GM12878 (cell line): ENCODE measurements around the gene C1orf210.

ENCODE experiments used
- CREM ChIP-seq: IDR thresholded peaks from 2 replicates; pipeline ENCODE4 v1.6.1; 2014; ENCODE audit warnings: antibody characterized with exemption, low read depth
- CTCF ChIP-seq, 3 experiments: IDR thresholded peaks in 2 of 3; conservative IDR thresholded peaks in 1 of 3; 2 replicates each; pipeline ENCODE4 v1.5.1; 2011; ENCODE audit warnings: low read depth in 3 of 3, low read length in 3 of 3, mild to moderate bottlenecking in 3 of 3, control low read depth in 2 of 3, moderate library complexity in 2 of 3, inconsistent platforms in 1 of 3, mixed read lengths in 1 of 3; ENCODE audit not compliant: control insufficient read depth in 2 of 3, insufficient read depth in 1 of 3; ENCODE audit errors: extremely low read depth in 1 of 3
- DPF2 ChIP-seq: fragments of 450-650 bp; IDR thresholded peaks from 2 replicates; pipeline ENCODE4 v1.6.1; 2017; ENCODE audit warnings: mild to moderate bottlenecking
- E2F4 ChIP-seq: IDR thresholded peaks from 2 replicates; pipeline ENCODE4 v1.6.1; 2012; ENCODE audit warnings: low read depth, low read length, improper control_type of control experiment
- HDGF ChIP-seq: fragments of 450-650 bp; IDR thresholded peaks from 2 replicates; pipeline ENCODE4 v1.6.1; 2016; ENCODE audit warnings: antibody characterized with exemption
- KDM1A ChIP-seq: fragments of 200-600 bp; sonication (generic); IDR thresholded peaks from 2 replicates; pipeline ENCODE4 v1.6.1; 2016; ENCODE audit warnings: borderline replicate concordance
- POLR2AphosphoS5 ChIP-seq: IDR thresholded peaks from 2 replicates; pipeline ENCODE4 v1.6.1; 2011; ENCODE audit warnings: mild to moderate bottlenecking, low read length, inconsistent platforms
- SREBF2 ChIP-seq: IDR thresholded peaks from 2 replicates; pipeline ENCODE4 v1.6.1; 2012; ENCODE audit warnings: mild to moderate bottlenecking, low read length
- TAF1 ChIP-seq: IDR thresholded peaks from 2 replicates; pipeline ENCODE4 v1.6.1; 2011; ENCODE audit warnings: mild to moderate bottlenecking, low read depth, low read length, borderline replicate concordance
- TF ChIP-seq, protein P1 (sequence below): IDR thresholded peaks from 2 replicates; pipeline ENCODE4 v1.6.1; 2012; ENCODE audit warnings: low read depth, low read length, improper control_type of control experiment
- TF ChIP-seq, protein P2 (sequence below): fragments of 450-650 bp; formaldehyde crosslinking; IDR thresholded peaks from 2 replicates; pipeline ENCODE4 v1.5.0; 2022; ENCODE audit warnings: mild to moderate bottlenecking, missing genetic modification characterization
- TF ChIP-seq, protein P3 (sequence below): IDR thresholded peaks from 2 replicates; pipeline ENCODE4 v1.6.1; 2011; ENCODE audit warnings: borderline replicate concordance, low read depth, mild to moderate bottlenecking, moderate library complexity, mixed read lengths, low read length; ENCODE audit not compliant: insufficient read depth; ENCODE audit errors: extremely low read length

DNA sequence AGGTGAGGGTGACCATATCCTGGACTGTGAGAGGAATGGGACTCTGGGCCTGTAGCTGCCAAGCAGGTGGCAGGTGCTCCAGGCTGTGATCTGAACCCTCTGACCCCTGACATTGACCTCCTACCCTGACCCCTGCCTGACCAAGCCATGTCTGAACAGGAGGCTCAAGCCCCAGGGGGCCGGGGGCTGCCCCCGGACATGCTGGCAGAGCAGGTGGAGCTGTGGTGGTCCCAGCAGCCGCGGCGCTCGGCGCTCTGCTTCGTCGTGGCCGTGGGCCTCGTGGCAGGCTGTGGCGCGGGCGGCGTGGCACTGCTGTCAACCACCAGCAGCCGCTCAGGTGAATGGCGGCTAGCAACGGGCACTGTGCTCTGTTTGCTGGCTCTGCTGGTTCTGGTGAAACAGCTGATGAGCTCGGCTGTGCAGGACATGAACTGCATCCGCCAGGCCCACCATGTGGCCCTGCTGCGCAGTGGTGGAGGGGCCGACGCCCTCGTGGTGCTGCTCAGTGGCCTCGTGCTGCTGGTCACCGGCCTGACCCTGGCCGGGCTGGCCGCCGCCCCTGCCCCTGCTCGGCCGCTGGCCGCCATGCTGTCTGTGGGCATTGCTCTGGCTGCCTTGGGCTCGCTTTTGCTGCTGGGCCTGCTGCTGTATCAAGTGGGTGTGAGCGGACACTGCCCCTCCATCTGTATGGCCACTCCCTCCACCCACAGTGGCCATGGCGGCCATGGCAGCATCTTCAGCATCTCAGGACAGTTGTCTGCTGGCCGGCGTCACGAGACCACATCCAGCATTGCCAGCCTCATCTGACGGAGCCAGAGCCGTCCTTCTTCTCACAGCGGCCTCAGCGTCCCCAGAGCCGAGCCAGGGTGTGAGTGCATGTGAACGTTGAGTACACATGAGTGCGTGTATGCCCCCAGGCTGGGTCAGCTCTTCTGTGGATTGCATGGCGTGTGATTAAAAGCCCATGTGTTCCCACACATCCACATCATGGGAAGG lies 12.5 kb downstream of the C1orf210 start:
- no peak for TF ChIP-seq TAF1
- TF ChIP-seq, protein P1, sequence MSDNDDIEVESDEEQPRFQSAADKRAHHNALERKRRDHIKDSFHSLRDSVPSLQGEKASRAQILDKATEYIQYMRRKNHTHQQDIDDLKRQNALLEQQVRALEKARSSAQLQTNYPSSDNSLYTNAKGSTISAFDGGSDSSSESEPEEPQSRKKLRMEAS = no peak
- TF ChIP-seq, protein P2, sequence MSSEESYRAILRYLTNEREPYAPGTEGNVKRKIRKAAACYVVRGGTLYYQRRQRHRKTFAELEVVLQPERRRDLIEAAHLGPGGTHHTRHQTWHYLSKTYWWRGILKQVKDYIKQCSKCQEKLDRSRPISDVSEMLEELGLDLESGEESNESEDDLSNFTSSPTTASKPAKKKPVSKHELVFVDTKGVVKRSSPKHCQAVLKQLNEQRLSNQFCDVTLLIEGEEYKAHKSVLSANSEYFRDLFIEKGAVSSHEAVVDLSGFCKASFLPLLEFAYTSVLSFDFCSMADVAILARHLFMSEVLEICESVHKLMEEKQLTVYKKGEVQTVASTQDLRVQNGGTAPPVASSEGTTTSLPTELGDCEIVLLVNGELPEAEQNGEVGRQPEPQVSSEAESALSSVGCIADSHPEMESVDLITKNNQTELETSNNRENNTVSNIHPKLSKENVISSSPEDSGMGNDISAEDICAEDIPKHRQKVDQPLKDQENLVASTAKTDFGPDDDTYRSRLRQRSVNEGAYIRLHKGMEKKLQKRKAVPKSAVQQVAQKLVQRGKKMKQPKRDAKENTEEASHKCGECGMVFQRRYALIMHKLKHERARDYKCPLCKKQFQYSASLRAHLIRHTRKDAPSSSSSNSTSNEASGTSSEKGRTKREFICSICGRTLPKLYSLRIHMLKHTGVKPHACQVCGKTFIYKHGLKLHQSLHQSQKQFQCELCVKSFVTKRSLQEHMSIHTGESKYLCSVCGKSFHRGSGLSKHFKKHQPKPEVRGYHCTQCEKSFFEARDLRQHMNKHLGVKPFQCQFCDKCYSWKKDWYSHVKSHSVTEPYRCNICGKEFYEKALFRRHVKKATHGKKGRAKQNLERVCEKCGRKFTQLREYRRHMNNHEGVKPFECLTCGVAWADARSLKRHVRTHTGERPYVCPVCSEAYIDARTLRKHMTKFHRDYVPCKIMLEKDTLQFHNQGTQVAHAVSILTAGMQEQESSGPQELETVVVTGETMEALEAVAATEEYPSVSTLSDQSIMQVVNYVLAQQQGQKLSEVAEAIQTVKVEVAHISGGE (CRISPR knock-in tag) = no peak
- TF ChIP-seq, protein P3, sequence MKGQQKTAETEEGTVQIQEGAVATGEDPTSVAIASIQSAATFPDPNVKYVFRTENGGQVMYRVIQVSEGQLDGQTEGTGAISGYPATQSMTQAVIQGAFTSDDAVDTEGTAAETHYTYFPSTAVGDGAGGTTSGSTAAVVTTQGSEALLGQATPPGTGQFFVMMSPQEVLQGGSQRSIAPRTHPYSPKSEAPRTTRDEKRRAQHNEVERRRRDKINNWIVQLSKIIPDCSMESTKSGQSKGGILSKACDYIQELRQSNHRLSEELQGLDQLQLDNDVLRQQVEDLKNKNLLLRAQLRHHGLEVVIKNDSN = no peak
- TF ChIP-seq HDGF = no peak
- TF ChIP-seq CTCF (IDR thresholded peaks at IDR 0.05 in 2 of 3, conservative IDR thresholded peaks at IDR 0.05 in 1 of 3; ENCODE audit: control insufficient read depth in 2 of 3, extremely low read depth in 1 of 3, insufficient read depth in 1 of 3, low read depth in 3 of 3, low read length in 3 of 3) = no peak
- TF ChIP-seq CREM = no peak
- no peak for TF ChIP-seq POLR2AphosphoS5
- no peak for TF ChIP-seq DPF2
- TF ChIP-seq E2F4 = no peak
- TF ChIP-seq SREBF2 = no peak
- no peak for TF ChIP-seq KDM1A
